CD4-positive, alpha-beta T cell treated with Interferon alpha-2 for 1 hour (primary cell): Measurements from ENCODE around the gene REPIN1.

Experiments
- DNase-seq, 2 donors: peaks; one replicate each; pipeline ENCODE4 v3.0.0-alpha.2; 2020 to 2022

Gene REPIN1

DNA sequence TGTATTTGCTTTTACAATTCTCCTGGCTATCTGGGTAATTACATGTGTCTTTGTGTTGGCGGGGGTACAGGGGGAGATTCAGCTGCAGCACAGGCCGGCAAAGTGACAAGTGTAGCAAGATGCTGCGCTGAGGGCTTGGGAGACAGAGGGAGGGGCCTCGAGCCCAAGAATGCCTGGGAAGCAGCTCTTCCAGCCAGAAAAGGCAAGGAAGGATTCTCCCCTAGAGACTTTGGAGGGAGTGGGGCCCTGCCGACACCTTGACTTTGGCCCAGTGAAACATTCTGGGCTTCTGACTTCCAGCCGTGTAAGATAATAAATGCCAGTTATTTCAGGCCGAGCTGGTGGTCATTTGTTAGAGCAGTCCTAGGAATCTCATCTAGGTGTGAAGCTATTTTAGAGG is 7.2 kb upstream of the REPIN1 start:
- DNase-seq: no peak

- no peak for DNase-seq
Measured at GRCh38 chr7:150361807-150362621, 6.6 kb upstream of the REPIN1 start.

- no peak for DNase-seq
Measured at GRCh38 chr7:150363370-150363769, 5.3 kb upstream of the REPIN1 start.

GRCh38 chr7:150363872-150364271 is 4.8 kb upstream of the REPIN1 start:
- no peak for DNase-seq

GRCh38 chr7:150365194-150365593 is 3.4 kb upstream of the REPIN1 start:
- no peak for DNase-seq

DNA sequence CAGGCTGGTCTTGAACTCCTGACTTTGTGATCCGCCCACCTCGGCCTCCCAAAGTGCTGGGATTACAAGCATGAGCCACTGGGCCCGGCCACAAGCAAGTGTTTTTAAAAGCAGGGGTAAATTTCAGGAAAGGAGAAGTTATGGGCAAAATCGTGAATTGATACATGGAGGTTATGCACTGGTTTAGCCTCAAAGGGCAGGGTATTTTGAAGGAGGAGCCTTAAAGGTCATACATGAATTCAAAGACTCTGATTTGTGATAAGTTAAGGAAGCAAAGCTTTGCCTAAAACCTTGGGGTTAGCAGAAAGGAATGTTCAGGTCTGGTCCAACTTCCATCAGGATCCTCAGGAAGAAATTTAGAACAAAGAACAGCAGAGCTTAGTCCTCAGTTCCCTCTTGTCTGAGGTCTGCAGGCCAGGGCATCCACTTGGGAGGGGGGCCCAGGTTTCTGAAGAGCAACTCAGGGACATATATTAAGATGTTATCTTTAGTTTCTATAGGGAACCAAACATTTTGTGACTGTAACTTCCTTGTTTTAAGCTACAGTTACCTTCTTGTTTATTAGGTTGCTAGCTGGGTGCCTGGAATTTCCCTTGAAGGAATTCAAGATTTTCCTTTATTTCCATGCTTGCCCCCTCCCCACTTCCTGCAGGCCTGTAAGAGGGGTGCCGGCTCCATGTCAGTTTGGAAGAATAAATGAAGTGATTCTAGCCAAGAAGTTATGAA is 2.8 kb upstream of the REPIN1 start:
- DNase-seq: peak in 1 of 2 donors; percentile 35

DNA sequence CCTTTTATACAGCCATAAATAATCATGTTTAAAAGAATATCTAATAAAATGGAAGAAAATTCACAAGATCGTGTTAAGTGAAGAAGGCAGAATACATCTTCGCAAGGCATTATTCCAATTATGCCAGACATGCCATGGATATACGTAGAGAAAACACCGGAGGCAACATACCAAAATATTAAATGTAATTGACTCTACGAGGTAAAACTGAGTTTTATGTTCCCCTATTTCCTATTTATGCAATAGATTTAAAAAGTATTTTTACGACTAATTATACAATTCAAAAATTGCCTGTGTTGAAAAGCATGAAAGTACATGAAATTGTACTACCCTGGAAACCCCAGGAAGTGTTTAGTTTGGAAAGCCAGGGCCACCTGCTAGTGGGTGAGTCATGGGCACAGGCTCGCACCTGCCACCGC is 936 bp upstream of the REPIN1 start:
- DNase-seq: no peak

GRCh38 chr7:150368884-150369747 is 494 bp downstream of the REPIN1 start:
- DNase-seq: peak in 1 of 2 donors; percentile 48

DNA sequence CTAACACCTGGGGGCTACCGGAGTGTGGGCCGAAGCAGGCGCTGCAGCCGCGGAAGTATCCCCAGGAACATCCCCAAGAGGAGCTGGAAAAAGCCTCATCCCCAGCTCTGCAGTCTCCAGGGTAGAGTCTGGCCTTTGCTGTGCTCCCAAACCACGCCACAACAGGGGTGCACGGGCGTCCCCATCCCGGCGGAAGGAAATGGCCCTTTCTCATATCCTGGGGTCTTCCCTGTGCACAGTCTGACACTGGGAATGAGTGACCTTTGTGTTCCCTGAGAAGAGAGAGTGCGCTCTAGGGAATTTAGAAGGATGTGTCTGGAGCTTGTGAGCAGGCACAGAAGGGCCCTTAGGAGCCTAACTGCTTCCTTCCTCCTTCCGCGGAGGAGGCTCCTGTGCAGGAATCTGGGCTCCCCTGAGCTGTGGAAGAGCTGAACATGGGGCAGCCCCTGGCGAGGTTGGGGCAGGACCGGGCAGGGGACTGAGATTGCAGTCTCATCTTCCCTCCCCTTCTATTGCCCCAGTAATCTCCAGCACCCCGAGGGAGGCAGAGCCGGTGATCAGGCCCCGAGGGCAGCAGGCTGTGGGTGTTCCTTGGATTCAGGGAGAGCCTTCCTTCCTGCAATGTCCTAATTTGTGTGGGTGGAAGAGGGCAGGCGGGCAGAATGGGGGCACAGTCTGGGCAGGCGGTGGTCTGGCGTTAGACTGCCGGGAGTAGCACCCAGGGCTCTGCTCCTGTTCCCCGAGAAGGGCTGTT is 1.3 kb downstream of the REPIN1 start:
- no peak for DNase-seq

DNA sequence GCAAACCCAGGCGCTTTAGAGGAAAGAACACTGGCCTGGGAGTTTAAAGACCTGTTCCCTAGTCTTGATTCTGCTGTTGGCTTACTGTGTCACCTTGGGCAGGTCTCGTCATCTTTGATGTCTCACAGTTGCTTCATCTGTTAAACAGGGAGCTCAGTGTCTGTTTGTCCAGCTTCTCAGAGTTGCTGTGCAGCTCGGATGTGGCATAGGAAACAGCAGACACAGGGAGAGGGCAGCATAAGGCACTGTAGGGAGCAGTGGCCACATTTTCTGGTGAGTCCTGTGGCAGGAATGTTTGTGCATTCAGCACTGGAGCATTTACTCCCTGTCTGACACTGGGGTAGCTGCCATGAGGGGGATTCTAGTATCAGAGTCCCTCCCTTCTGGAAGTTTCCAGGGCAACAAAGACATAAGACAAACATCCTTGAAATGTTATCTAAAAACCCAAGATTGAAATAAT is 2.0 kb downstream of the REPIN1 start:
- no peak for DNase-seq

- DNase-seq: no peak
Measured at GRCh38 chr7:150371131-150371995, 2.7 kb downstream of the REPIN1 start.

GRCh38 chr7:150371996-150372270 is 3.3 kb downstream of the REPIN1 start:
- no peak for DNase-seq

DNA sequence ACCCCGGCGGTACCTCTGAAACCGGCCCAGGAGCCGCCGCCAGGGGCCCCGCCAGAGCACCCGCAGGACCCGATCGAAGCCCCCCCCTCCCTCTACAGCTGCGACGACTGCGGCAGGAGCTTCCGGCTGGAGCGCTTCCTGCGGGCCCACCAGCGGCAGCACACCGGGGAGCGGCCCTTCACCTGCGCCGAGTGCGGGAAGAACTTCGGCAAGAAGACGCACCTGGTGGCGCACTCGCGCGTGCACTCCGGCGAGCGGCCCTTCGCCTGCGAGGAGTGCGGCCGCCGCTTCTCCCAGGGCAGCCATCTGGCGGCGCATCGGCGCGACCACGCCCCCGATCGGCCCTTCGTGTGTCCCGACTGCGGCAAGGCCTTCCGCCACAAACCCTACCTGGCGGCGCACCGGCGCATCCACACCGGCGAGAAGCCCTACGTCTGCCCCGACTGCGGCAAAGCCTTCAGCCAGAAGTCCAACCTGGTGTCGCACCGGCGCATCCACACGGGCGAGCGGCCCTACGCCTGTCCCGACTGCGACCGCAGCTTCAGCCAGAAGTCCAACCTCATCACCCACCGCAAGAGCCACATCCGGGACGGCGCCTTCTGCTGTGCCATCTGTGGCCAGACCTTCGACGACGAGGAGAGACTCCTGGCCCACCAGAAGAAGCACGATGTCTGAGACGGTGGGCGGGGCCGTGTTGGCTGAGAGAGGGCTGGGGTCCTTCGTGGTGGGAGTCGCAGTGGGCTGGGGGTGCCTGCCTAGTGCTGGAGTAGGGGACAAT is 3.8 kb downstream of the REPIN1 start:
- DNase-seq: no peak

- no peak for DNase-seq
Measured at GRCh38 chr7:150373049-150373801, 4.6 kb downstream of the REPIN1 start.

GRCh38 chr7:150374026-150374425 is 5.4 kb downstream of the REPIN1 start:
- no peak for DNase-seq

DNA sequence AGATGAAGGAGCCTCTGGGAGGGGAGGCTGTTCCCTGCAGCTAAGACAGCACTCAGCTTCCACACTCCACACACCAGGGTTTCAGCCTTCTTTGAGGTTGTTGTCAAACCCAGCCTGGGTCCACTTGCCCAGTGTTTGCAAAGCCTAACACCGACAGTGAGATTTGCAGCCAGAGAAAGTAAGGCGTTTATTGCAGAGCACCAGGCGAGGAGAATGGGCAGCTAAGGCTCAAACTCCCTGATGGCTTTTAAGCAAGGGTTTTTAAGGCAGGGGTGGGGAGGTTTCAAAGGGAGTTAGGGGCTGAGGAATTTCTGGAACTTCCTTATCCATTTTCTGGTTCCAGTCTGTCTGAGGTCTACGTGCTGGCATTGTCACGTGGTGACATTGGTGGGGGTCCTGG is 5.8 kb downstream of the REPIN1 start:
- DNase-seq: no peak

DNA sequence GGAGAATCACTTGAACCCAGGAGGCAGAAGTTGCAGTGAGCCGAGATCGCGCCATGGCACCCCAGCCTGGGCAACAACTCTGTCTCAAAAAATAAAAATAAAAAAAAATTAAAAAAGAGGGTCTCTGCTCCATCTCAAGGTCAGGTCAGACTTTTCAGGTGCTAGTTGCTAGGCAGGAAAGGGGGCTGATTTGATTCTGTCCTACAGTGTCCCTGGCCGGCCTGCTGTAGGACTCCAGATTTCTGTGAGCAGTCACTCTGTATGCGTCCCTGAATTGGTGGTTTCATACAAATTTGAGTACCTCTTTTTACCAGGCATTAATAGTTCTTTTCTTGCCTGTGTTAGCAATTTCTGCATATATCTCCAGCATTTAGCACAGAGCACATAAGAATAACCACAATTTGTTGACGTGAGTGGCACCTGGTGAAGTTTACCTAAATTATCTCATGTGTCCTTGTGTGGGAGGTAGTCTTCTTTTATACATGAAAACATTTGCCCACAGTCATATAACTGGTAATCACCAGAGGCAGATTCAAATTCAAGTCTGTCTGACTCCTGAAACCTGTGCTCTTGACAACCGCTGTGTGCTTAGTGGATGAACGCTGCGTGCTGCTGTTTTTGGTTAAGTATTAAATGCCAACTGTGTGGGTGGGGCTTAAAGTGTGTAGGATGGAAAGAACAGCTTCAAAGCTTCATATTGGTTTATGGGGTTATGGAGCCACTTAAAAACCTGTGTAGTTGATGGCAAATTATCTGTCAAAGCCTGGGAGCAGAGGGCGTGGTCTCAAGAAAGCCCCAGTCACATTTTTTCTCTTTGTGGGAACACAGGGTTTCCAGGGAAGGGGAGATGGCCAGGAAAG is 7.3 kb downstream of the REPIN1 start:
- peak in 1 of 2 donors; percentile 36 for DNase-seq

- DNase-seq: no peak
Measured at GRCh38 chr7:150376560-150376959, 7.9 kb downstream of the REPIN1 start.

GRCh38 chr7:150377196-150377595 is 8.6 kb downstream of the REPIN1 start:
- no peak for DNase-seq
